OCI-LY3 (cell line): ENCODE results near the gene MACF1.

ENCODE experiments used
- CTCF ChIP-seq: fragments of 200-600, 300-600 bp; sonication (generic); IDR thresholded peaks from 2 replicates; pipeline ENCODE4 v1.5.1; 2014; ENCODE audit warnings: antibody characterized with exemption, low read length, low read depth
- EZH2phosphoT487 ChIP-seq: fragments of 200-600 bp; shearing (Covaris generic); IDR thresholded peaks from 2 replicates; pipeline ENCODE4 v1.6.1; 2018; ENCODE audit warnings: antibody characterized with exemption, mixed run types, low read depth

- no peak for TF ChIP-seq CTCF
- TF ChIP-seq EZH2phosphoT487: no peak
Observed at GRCh38 chr1:39413902-39414528, 209.5 kb downstream of the MACF1 start.
